B cell (primary cell): ENCODE results near the gene PITPNM1.

Experiments used
- CTCF ChIP-seq: fragments of 200-600 bp; IDR thresholded peaks from one replicate; pipeline ENCODE4 v1.8.0; 2022; ENCODE audit warnings: antibody characterized with exemption, mild to moderate bottlenecking
- EZH2 ChIP-seq: IDR thresholded peaks from 2 replicates; pipeline ENCODE4 v1.6.1; 2012; ENCODE audit warnings: borderline replicate concordance, low read depth, mild to moderate bottlenecking, moderate library complexity, low read length; ENCODE audit not compliant: insufficient read depth, poor library complexity, severe bottlenecking

- TF ChIP-seq CTCF (no peak), EZH2 (no peak)
Observed at GRCh38 chr11:67493548-67494370, 11.4 kb downstream of the PITPNM1 start.
